GM21367 (cell line): Measurements from ENCODE around the gene SEPTIN11.
"Not testable (repeated sequence)": the region's sequence is repeated elsewhere in the genome, so short reads cannot be mapped to it uniquely, and the experiment has no call there.

Experiments used
- ATAC-seq: cut with Tn5 transposase; IDR thresholded peaks from one replicate; pipeline ENCODE4 v1.9.1; 2021; ENCODE audit not compliant: unreplicated experiment

Gene SEPTIN11

GRCh38 chr4:76951672-76952010, 2.1 kb downstream of the SEPTIN11 start:
- no peak for ATAC-seq

DNA sequence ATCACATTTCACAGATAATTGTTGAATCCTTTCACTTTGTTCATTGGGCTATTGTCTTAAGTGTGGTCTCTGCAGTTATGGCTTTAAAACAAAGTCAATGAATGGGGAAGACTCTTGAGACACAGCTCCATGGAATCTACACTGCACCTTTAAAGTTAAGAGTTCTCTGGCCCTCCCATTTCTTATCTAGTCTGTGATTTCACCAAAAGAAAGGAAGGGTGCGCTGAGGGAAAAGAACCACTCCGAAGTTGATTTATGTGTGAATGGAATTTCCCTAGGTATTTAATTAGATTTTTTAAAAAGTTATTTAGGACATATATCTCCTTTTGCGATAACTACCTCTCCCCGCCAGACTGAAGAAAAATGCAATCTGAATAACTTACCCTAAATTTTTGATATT, 2.5 kb downstream of the SEPTIN11 start:
- no peak for ATAC-seq

DNA sequence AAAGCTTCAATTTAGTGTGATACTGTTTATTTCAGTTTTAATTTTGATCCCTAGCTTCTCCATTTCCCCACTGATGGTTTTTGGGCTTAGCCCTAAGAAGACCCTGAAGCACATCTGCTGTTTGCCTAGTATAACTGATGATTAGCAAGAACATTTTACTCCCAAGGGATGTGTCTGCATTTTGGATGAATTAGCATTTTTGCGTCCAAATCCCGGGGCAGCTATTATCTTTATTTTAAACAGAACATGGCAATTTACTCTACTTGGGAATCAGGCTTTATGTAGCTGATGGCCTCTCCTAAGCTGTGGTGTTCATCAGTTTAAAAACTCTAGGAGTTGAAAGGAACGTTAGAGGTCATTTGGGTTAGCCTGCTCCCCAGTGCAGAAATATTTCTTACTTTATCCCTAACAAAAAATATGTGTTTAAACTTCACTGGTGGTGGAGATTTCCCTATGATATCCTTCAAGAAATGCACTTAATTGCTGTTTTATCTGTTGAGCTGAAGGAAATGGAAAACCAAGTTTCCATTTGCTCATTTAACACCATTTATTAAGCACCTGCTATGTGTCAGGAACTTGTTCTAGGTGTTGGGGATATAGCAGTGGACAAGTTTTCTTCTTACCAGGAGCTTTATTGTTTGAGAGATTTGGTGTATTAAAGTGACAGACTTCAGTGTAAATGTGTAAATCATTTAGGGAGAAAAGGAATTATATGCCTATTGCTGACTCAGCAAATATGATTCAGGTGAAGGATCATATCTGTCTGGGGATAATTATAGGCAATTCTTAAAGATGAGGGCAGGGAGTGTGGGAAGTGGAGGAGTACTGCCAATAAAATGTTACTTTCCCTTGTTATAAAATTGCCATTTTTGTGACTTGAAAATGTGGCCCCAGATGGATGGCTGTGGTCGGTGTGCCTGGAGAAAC, 3.4 kb downstream of the SEPTIN11 start:
- ATAC-seq = no peak

DNA sequence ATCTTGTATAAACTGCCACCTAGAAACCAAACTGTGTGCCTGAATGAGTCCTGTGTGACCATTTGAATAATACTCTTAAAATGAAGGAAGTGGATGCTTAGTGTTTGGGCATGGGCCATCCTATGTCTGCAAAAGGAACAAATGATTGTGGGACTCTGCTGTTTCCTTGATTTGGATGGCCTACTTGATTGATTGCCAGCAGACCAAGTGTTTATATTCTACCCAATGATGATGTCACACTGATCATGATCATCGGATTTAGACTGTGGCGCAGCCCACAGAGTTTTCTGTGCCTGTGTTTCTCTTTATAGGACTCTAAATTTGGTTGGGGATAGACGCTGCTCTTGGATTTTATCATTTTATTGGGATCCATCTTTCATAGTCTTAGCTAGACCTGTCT, 4.4 kb downstream of the SEPTIN11 start:
- ATAC-seq = no peak

- ATAC-seq = no peak
These were observed 4.9 kb downstream of the SEPTIN11 start for GRCh38 chr4:76954489-76954888.

DNA sequence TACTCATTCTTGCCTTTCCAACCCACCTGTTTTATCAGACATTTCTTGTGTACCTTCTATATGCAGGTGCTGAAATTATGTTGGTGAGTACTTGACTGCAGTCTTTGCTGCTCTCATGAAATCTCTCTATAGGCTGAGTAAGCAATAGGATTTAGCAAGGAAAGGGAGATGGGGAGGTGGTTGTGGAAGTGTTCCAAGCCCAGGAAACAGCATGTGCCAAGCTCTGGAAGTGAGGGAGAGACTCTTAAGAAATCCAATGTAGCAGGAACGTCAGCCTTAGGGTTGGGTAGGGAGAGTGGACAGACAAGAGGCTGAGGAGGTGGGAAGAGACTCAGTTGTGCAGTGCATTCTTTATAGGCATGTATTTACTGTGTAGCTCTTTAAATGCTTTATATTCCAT, 5.6 kb downstream of the SEPTIN11 start:
- ATAC-seq = no peak

GRCh38 chr4:76957004-76957738, 7.6 kb downstream of the SEPTIN11 start:
- no peak for ATAC-seq

DNA sequence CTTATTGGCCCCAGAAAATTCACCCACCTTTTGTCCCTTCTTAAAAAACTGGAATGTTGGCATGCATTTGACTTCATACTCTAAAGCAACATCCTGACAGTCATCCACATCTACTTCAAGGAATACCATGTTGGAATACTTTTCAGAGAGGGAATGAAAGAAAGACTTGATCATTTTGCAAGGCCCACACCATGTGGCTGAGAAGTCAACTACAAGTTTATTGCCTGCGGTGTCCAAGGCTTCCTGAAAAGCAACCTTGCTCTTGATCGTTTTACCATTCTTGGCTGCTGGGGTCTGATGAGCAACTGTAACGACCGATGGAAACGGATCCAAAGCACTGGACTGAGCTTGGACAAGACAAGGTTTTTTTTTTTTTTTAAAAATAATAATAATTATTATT, 9.3 kb downstream of the SEPTIN11 start:
- no peak for ATAC-seq

GRCh38 chr4:76960014-76960413, 10.5 kb downstream of the SEPTIN11 start:
- ATAC-seq = peak; percentile 68

GRCh38 chr4:76962406-76963130, 13.0 kb downstream of the SEPTIN11 start:
- ATAC-seq = no peak

- no peak for ATAC-seq
These were observed 13.7 kb downstream of the SEPTIN11 start for GRCh38 chr4:76963131-76963750.

- not testable (repeated sequence) for ATAC-seq
These were observed 14.4 kb downstream of the SEPTIN11 start for GRCh38 chr4:76963927-76964326.

DNA sequence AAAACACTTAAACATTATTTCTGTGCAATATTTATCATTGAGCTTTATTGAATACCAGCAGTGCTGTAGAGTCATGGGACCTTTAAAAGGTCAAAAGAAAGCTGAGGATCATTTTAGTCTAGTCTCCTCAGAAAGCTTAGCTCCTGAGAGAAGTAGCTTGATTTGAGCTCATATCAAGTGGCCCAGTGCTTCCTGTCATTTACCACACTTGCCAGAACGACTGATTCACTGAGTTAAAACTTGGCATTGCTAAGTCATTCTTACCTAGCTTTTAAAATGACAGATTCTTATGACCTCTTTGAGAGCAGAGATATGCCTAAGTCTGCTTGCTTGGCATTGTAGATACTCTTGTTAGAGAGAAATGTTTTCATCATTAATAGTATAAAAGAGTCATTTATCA, 15.2 kb downstream of the SEPTIN11 start:
- no peak for ATAC-seq

- no peak for ATAC-seq
These were observed 16.5 kb downstream of the SEPTIN11 start for GRCh38 chr4:76965866-76966579.

GRCh38 chr4:76968937-76969336, 19.4 kb downstream of the SEPTIN11 start:
- ATAC-seq = no peak

DNA sequence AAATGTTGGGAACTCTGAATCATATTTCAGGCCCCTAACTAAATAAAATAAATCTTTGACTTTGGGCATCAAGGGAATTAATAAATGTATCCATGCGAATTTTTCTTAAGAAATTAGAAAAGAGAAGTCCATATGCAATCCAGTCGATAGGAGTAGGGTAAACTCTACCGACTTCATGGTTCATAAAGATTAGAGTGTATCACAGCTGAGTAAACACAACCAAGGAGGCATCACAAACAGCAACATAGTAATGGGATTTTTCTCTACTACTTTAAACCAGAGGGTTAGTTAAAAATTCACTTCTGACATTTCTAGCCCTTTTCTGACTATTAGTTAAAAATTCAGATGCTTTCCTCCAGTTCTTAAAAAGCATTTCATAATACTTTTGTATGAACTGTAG, 19.9 kb downstream of the SEPTIN11 start:
- ATAC-seq = no peak

DNA sequence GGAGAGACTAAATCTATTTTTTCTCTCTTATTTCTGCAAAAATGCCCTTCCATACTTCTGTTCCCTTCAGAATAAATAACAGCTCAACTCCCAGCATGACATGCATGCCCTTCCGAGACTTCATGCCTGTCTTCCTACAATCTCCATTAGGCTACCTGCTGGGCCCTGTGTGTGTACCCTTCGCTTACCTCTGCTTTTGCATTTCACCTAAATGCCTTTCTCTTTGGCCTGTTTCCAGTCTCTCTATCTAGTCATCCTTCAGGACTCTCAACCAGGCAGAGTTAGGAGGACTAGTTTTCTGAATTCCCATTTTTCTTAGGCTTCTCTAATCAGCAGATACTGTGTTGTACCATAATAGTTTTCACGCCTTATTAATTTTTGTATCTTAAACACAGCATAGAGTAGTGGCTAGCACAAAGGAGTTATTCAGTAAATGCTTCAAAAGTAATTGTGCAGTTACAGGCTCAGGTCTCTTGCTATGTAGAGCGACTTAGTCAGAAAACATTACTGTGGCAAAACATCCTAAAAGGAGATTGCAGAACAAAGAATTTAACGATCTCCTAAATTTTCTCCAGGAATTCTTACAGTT, 20.5 kb downstream of the SEPTIN11 start:
- no peak for ATAC-seq

DNA sequence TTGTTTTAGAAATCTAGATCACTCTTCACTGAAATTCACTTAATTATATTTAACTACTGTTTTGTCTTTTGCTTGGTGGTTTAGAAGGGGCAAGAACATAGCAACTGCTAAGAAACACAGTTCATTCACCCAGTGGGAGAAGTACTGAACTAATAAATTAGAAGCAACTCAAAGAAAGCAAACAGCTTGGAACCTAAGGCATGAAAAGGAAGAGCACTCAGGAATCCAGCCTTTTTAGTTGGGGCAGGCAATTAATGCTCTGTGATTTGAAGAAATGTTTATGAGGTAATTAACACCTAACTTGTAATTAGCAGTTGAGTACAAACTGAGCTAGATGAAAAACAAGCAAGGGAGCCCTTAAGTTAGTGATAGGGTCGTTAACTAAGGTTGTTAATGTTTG, 22.8 kb downstream of the SEPTIN11 start:
- ATAC-seq = no peak

DNA sequence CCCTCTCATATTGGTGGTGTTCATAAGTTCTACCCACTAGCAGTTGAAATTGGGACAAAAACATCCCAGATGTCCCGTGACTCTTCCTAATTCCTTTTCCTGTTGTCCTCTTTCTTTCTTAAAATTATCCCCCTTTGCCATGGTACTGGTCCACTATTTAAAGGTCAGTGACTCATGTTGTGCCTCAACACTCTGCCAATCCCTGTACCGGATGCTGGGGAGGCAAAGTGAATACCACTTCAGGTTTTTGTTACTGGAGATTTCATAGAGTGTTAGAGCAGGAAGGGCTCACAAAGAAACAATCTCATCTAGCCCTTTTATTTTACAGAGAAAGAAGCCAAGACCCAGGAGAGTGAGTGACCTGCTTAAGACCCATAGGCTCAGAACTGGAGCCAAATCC, 24.6 kb downstream of the SEPTIN11 start:
- ATAC-seq = no peak

DNA sequence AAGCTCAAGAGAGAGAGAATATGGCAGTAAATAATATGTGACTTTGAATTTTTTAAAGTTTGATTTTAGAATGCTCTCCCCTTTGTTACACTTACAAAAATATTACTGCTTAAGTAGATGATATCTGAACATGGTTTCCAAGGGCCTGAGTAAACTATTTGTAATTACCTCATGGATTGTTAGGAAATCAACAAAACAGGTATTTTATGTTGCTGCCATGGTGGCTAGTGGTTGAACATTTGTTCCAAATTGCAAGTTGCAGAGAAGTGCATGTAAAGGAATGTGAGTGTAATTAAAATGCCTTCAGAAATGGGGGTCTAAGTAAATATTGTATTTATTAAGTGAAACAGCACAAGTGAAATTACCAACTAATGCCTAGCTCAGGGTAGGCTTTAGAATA, 27.6 kb downstream of the SEPTIN11 start:
- no peak for ATAC-seq
